Cardiac muscle cell (in vitro differentiated cells and primary cell): Measurements from ENCODE around the gene OR5M3. TPM values are rescaled to one million over a fixed set of nuclear protein-coding genes. Genes with fewer than 3 reads are reported as not detected.

Experiments
- DNase-seq, 2 donors: peaks; one replicate each; pipeline versions ENCODE4 v3.0.0 to v3.0.0-alpha.2; 2010 to 2017; ENCODE audit warnings: low read depth in 1 of 2, low spot score in 1 of 2
- H3K27ac ChIP-seq: fragments of 200-600 bp; sonication (generic); 2 replicates; pipeline ENCODE4 v1.5.1; 2016
- H3K27me3 ChIP-seq: fragments of 200-600 bp; sonication (generic); 2 replicates; pipeline ENCODE4 v1.6.0; 2016; ENCODE audit warnings: control low read depth
- H3K36me3 ChIP-seq: fragments of 200-600 bp; sonication (generic); 2 replicates; pipeline ENCODE4 v1.5.1; 2016; ENCODE audit warnings: control low read depth
- H3K4me1 ChIP-seq: fragments of 200-600 bp; sonication (generic); 2 replicates; pipeline ENCODE4 v1.8.1; 2017; ENCODE audit warnings: low read depth, mild to moderate bottlenecking, mixed run types
- H3K4me3 ChIP-seq: fragments of 200-600 bp; sonication (generic); 2 replicates; pipeline ENCODE4 v1.5.1; 2016; ENCODE audit warnings: mild to moderate bottlenecking
- H3K9me3 ChIP-seq: fragments of 200-600 bp; sonication (generic); 2 replicates; pipeline ENCODE4 v1.5.1; 2017; ENCODE audit warnings: low read depth, mild to moderate bottlenecking, control low read depth
- polyA plus RNA-seq: library from polyadenylated mRNA; unstranded; fragments of >200 nt; fragmentation: Nextera tagmentation; extraction: Ambion mirVana; gene quantifications from 2 replicates; pipeline ENCODE4 v1.2.1, GENCODE V29; 2016
- total RNA-seq: library from RNA; depleted of rRNA; stranded (reverse); fragments of >200 nt; gene quantifications from 2 replicates; pipeline ENCODE4 v1.2.3, GENCODE V29; 2016
- TF ChIP-seq, protein P1 (sequence below): IDR thresholded peaks from 2 replicates; pipeline ENCODE4 v1.5.1; 2012; ENCODE audit warnings: low read depth, mild to moderate bottlenecking, low read length

OR5M3 gene
- total RNA-seq (not detected in 2 replicates), polyA plus RNA-seq (not detected in 2 replicates)

DNA sequence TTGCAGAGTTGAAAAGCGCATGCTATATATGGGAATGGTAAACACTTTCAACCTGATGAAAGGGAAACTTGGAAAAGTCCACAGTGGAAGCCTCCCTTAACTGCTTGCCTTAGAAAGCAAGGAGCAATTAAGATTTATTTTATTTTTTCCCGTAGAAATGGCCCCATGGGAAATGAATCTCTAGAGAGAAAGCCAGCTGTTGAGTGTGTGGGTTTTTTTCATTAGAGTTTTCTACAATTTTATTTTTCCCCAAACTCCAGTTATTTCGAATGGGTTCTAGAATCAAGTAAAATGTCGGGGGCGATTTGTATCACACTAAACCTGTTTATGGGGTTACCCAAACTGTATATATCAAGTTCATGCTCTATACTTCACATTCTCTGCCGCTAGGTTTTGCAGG is at the start of gene OR5M3:
TSS of gene OR5M3 (minus strand) at position 101 of the 400 bp plus-strand sequence. CDS start 2,855 bp downstream, outside the sequence.
- H3K4me3 ChIP-seq, result no peak within 1 kb of the TSS
- H3K4me1 ChIP-seq, result no peaks in the 10 kb centered on the region
- DNase-seq, result no peak
- H3K27me3 ChIP-seq, result no peaks in the 10 kb centered on the region
- no peak within 1 kb of the TSS for H3K27ac ChIP-seq
- no peaks in the 10 kb centered on the region for H3K36me3 ChIP-seq
- TF ChIP-seq, protein P1, sequence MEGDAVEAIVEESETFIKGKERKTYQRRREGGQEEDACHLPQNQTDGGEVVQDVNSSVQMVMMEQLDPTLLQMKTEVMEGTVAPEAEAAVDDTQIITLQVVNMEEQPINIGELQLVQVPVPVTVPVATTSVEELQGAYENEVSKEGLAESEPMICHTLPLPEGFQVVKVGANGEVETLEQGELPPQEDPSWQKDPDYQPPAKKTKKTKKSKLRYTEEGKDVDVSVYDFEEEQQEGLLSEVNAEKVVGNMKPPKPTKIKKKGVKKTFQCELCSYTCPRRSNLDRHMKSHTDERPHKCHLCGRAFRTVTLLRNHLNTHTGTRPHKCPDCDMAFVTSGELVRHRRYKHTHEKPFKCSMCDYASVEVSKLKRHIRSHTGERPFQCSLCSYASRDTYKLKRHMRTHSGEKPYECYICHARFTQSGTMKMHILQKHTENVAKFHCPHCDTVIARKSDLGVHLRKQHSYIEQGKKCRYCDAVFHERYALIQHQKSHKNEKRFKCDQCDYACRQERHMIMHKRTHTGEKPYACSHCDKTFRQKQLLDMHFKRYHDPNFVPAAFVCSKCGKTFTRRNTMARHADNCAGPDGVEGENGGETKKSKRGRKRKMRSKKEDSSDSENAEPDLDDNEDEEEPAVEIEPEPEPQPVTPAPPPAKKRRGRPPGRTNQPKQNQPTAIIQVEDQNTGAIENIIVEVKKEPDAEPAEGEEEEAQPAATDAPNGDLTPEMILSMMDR, result no peak
- no peaks in the 10 kb centered on the region for H3K9me3 ChIP-seq

DNA sequence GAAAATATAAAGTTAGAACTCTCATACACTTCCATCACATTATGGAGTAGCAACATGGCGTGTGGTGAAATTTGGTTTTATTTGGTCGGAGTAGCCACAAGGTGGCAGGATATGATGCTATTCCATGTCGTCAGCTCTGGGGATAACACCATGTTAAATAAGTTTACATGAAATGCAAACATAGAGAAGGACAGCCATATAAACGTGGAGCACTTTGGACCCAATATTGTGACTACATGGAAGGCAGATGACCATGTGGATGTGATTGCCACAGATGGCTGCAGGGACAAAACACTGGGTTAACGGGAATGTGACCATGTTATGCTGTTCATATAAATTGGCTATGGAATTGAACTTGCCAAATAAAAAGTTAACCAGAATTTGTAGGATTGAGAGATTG is 48.9 kb upstream of the OR5M3 start:
- H3K9me3 ChIP-seq, result no peaks in the 10 kb centered on the region
- H3K27ac ChIP-seq, result no peak overlapping the region
- H3K27me3 ChIP-seq, result no peaks in the 10 kb centered on the region
- no peak for DNase-seq
- TF ChIP-seq, protein P1, result no peak
- H3K4me1 ChIP-seq, result peaks cover 4% of the 10 kb centered on the region
- no peaks in the 10 kb centered on the region for H3K36me3 ChIP-seq
- no peak overlapping the region for H3K4me3 ChIP-seq

DNA sequence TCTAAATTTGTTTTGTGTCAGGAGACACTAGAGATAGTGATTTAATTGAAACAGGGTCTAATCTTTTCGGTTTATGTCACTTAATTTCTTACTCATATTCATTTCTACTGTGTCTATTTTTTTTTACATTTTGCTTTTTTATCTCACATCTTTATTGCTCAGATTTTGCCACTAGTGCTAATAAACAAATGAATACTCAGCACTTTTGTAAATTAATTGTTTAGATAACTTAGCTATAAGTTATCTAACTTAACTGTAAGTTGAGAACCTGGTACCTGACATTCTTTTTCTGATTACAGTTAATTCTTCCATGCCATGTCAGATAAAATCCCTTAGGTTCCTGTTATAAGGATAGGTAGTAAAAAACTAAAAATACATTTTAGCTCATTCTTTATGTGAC is 40.1 kb upstream of the OR5M3 start:
- TF ChIP-seq, protein P1, result no peak
- H3K9me3 ChIP-seq, result no peaks in the 10 kb centered on the region
- no peaks in the 10 kb centered on the region for H3K4me1 ChIP-seq
- H3K27me3 ChIP-seq, result no peaks in the 10 kb centered on the region
- H3K27ac ChIP-seq, result no peak overlapping the region
- H3K36me3 ChIP-seq, result no peaks in the 10 kb centered on the region
- no peak for DNase-seq
- no peak overlapping the region for H3K4me3 ChIP-seq

DNA sequence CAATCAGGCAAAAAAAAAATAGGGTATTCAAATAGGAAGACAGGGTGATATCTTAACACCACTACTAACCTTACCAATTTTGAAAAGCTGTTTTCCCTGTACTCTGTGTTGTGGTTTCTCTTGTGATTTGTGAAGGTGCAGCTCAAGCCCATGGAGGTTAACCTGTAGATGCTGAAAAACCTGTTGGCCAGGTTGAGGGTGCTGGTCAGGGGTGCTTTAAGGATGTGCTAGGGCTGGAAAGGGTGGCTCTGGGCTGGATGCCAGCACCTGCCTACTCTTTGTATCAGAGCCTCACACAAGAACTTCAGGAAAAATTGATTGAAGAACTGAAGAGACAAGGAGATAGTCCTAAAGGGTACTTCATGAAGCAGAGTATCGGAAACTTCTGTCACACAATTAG is 36.3 kb upstream of the OR5M3 start:
- Histone ChIP-seq H3K9me3 (no peaks in the 10 kb centered on the region), H3K4me1 (no peaks in the 10 kb centered on the region), H3K27me3 (no peaks in the 10 kb centered on the region), H3K36me3 (no peaks in the 10 kb centered on the region), H3K4me3 (no peak overlapping the region), H3K27ac (no peak overlapping the region)
- no peak for DNase-seq
- TF ChIP-seq, protein P1, result no peak

DNA sequence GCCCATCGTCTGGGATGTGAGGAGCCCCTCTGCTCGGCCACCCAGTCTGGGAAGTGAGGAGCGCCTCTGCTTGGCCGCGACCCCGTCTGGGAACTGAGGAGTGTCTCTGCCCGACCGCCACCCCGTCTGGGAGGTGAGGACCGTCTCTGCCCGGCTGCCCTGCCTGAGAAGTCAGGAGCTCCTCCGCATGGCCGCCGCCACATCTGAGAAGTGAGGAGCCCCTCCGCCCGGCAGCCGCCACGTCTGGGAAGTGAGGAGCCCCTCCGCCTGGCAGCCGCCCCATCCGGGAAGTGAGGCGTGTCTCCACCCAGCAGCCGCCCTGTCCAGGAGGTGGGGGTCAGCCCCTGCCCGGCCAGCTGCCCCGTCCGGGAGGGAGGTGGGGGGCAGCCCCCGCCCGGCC is 23.9 kb upstream of the OR5M3 start:
- TF ChIP-seq, protein P1, result no peak
- no peak overlapping the region for H3K4me3 ChIP-seq
- no peak for DNase-seq
- H3K27ac ChIP-seq, result no peak overlapping the region
- H3K9me3 ChIP-seq, result no peaks in the 10 kb centered on the region
- H3K4me1 ChIP-seq, result no peaks in the 10 kb centered on the region
- H3K27me3 ChIP-seq, result no peaks in the 10 kb centered on the region
- no peaks in the 10 kb centered on the region for H3K36me3 ChIP-seq

DNA sequence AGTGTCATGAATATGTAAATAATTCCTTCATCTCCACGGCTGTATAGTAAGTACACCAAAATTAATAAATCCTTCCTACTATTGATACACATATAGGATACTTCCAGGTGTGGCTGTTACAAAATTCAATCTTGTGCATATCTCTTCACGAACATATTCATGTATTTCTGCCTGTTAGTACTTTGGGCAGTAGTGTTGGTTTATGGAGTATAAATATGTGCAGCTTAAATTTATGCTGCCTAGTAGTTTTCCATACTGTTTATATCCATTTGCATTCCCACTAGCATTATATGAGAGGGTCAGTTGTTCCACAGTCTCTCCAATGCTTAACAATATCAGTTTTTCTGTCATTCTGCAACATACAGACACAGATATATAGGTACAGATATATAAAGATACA is 22.0 kb upstream of the OR5M3 start:
- Histone ChIP-seq H3K4me1 (no peaks in the 10 kb centered on the region), H3K27me3 (no peaks in the 10 kb centered on the region), H3K36me3 (no peaks in the 10 kb centered on the region), H3K9me3 (no peaks in the 10 kb centered on the region), H3K27ac (no peak overlapping the region), H3K4me3 (no peak overlapping the region)
- no peak for DNase-seq
- TF ChIP-seq, protein P1, result no peak
